HTR-8/SVneo (cell line): ENCODE data around the gene POU4F3.

Source experiments
- DNase-seq: peaks from one replicate; pipeline ENCODE4 v3.0.0; 2011; ENCODE audit warnings: low spot score, mixed read lengths; ENCODE audit not compliant: insufficient read length
- FAIRE-seq: peaks from 2 replicates; lab custom pipeline; 2011; peaks lifted over from hg19 to GRCh38; lab: Jason Lieb, UNC

Gene POU4F3

DNA sequence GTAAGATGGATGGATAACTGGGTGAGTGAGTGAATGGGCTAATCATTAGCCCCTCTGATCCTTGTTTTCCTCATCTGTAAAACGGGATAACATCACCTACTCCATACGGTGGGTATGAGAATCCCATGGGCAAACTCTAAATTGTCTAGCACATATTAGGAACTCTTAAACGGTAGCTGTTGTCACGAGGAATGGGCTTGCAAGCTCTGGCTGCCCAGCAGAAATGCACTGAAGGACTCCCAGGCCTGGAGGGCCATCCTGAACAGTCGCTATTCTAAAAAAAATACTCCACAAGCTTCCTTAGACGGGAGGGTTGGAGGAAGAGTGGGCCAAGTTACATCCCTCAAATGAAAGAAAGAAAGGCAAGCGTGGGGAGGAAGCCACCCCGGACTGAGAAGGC lies 711 bp upstream of the POU4F3 start:
- FAIRE-seq = no peak
- no peak for DNase-seq

DNA sequence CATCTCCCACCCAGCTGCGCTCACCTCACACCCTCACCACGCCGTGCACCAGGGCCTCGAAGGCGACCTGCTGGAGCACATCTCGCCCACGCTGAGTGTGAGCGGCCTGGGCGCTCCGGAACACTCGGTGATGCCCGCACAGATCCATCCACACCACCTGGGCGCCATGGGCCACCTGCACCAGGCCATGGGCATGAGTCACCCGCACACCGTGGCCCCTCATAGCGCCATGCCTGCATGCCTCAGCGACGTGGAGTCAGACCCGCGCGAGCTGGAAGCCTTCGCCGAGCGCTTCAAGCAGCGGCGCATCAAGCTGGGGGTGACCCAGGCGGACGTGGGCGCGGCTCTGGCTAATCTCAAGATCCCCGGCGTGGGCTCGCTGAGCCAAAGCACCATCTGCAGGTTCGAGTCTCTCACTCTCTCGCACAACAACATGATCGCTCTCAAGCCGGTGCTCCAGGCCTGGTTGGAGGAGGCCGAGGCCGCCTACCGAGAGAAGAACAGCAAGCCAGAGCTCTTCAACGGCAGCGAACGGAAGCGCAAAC lies 1.1 kb downstream of the POU4F3 start:
- FAIRE-seq (no peak), DNase-seq (no peak)

DNA sequence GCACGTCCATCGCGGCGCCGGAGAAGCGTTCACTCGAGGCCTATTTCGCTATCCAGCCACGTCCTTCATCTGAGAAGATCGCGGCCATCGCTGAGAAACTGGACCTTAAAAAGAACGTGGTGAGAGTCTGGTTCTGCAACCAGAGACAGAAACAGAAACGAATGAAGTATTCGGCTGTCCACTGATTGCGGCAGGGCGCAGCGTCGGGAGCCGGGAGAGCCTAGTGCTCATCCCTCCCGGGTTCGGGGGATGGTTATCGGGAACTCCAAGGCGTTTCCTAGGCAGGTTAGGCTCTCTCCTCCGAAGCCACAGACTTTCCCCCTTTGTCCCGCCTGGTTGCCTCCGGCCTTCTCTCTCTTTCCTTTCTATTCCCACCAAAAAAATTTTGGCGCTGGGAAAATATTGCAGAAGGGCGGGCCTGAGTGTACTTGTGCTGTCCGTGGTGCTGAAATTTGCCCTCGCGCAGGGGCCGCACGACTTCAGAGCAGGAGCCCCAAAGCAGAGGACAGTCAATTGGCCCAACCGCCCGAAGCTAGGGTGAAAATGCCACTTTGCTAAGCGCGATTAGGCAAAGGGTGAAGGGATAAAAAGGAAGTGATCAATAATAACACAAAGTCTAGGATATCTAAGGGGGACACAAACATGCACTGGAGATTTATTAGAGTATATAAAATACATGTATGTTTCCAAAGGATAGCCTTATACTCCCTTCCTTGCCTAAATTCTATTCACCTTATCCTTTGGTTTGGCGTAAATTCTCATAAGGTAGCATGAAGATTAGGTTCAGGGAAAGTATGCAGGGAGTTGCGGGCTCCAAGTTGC lies 1.8 kb downstream of the POU4F3 start:
- FAIRE-seq = no peak
- DNase-seq = peak; percentile 71

DNA sequence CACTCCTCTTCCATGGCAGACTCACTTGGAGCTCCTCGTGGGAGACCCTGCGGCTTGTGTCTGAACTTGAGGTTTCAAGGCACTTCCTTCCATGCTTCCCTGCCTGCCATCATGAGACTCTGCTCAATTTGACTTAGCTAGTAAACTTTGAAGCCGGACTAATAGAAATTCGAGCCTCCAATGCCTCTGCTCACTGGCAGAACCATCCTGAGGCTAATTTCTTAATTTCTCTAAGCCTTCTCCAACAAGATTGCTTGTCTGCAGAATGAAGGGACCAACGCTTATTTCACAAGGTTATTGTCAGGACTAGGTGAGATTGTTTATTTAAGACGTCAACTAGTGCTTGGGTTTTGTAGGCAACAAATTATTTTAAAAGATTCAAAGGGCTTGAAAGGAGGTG lies 3.2 kb downstream of the POU4F3 start:
- FAIRE-seq (no peak), DNase-seq (no peak)

DNA sequence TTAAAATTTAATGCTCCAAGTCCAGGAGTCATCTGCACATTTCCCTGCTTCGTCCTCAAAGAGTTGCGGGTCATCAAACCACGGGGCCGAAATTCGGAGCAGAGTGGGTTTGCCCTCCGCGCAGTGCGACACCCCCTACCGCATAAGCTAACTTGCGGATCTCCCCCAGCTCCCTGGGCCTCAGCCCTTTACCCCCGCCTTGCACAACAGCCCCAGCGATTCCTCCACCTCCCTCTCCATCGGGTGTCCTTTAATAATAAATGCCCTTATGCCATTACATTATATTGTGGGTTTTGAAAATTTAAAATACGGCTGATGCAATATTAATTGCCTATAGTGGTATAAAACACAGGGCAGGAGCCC lies 3.9 kb downstream of the POU4F3 start:
- no peak for DNase-seq
- FAIRE-seq = no peak

DNA sequence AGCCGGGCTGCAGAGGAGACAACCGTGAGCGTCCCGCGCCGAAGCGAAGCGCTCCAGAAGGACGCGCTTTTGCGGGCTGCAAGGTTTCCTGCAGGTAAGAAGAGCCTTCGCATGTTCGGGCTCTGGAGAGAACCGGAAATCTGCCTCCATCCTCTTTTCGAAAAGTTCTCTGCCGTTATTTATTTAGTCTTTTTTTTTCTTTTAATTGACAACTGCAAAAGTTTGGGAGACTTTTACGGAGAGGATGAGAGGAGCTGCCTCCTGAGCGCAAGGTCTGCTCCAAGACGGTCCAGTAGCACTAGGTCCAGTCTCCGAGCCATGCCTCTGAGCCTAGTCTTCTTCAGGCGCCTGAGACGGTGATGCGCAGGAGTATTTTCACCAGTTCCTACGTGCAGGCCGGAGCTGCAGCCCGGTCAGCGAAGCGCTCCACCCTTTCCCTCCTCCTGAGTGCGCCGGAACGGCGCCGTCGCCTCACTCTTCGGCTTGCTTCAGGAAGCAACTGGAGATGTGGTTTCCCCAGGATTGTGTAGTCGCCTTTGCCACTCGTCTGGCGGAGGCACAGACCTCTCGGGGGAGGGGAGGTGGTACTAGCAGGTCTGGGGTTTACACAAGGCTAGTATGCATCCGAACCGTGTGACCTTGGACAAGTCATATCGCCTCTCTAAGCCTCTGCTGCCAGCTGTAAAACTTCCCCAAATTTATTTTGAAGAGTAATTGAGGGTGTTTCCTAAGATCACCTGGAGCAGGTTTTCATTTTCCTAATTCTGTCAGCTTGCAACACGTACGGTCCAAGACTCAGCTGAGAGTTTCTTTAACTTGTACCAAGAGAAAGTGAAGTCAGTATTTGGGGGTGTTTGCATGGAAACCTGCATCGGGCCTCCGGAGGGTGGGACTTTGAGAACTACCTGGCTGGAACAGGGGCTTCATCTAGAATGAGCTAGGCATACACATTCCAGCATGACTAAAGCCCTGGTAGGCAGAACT lies 4.5 kb downstream of the POU4F3 start:
- FAIRE-seq (no peak), DNase-seq (no peak)

DNA sequence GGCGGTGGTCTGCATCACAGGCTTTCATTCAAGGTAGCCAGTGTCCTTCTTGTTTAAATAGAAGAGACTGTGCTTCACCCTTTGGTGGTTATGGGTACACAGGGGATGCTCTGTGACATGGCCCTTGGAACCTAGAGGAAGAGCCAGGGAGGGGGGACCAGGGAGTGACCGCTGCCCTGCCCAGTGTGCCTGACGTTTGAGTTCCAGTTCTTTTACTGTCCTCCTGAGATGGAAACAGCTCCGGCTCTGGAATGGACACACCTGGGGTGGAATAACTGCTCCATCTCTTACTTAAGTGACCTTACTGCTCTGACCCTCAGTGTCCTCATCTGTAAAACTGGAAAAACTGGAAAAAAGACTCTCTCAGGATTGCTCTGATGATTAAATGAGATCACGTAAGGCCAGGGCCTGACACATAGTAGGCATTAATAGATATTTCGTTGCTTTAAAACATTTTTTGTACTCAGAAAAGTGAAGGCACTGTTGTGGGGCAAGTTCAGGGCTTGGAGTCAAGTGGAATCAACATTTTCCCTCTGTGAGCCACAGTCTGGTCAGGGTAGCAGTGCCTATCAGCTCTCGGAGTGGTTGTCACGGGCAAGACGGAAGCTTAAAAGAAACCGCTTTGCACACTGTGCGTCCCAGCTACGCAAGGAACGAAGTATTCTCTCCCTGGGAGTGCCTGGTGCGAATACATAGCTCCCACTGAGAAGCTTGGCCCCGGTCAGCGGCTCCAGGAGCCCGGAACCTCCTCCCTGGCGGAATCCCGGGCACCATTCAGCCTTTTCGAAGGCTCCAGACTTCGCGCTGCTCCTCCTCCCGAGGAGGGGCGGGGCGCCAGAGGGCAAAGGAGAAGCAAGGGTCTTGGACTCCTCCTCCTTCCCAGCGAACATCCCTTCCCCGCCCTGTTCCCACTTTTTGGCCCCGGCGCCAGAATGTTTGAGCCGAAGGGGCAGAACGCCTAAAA lies 5.8 kb downstream of the POU4F3 start:
- FAIRE-seq (no peak), DNase-seq (no peak)

DNA sequence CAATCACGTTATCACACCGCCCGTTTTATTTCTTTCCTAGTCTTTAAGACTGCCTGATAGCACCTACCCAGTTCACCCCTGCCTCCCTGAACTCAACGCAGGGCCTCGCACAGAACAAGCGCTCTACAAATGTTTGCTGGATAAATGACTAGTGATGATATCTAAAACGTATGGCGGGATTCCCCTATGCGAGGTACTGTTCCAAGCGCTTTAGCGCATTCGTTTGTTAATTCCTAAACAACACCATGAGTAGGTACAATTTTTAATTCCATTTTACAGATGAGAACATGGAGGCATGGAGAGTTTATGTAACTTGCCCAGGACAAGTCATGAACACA lies 6.6 kb downstream of the POU4F3 start:
- FAIRE-seq (no peak), DNase-seq (no peak)

DNA sequence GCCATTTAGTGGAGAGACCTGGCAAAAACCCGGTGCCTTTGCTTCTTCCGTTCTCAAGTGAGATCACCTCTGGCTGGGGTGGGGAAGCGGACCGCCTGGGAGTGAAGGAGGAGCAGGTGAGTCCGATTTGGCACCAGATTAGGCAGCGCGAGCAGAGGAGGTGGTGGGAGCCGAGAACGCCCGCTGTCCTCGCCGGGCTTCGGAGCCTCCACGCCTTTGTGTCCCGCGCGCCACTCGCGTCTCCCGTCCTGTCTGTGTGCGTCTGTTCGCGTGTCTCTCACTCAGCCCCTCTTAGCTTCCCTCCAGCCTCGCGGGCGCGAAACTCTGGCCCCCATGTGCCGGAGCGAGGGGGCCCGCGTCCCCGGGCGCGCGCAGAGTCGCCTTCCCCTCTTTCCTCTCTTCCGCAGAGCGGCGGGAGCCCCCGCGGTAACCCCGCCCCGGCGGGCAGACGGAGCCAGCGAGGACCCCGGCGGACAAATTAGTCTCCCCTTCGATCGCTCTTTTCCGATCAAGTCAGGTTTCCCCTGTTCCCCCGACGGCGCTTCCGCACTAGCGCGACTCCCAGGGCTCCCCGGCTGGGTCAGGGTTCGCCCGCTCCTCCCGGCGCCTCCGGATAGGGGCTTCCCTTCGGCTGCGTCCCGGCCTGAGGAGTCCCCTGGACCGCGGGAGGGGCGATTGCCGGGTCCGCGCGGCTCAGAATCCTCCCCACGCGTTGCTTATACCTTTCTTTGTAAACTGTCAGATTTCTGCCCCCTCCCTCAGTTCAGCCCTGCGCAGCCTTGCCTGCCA lies 7.1 kb downstream of the POU4F3 start:
- no peak for DNase-seq
- FAIRE-seq = no peak

DNA sequence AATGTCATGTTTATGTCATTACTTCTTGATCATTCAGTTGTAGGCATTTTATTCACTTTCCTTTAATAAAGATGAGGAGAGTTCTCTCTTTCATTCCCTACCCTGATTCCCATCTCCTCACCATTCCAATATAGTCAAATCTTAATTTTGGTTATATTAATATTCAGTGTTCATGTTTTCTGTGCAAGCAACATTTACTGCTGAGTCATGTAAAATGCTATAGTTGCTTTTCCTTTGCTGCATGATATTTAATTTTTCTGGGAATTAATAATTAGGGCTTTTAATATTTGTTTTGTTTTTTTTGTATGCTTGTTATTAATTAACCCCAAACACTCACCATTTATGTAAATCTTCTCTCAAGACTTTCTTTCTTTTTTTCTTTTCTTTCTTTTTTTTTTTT lies 18.5 kb downstream of the POU4F3 start:
- DNase-seq (no peak), FAIRE-seq (no peak)

DNA sequence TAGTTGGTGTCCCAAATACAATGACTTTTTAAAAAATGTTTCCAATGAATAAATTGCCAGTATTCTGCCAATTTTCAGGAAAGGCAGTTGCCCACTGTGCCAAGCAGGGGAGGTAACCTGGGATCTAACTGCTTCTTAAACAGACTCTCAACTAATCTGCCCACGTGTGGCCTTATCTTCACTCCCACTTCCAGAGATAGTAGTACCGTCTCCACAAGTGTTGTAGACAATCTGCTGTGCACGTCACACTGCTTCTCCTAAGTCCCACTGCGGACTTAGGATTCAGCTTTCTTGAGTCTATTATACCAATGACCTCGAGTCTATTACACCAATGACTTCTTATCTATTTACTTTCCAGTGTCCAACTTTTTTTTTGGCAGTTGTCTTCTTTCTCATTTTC lies 21.2 kb downstream of the POU4F3 start:
- no peak for FAIRE-seq
- DNase-seq = no peak

DNA sequence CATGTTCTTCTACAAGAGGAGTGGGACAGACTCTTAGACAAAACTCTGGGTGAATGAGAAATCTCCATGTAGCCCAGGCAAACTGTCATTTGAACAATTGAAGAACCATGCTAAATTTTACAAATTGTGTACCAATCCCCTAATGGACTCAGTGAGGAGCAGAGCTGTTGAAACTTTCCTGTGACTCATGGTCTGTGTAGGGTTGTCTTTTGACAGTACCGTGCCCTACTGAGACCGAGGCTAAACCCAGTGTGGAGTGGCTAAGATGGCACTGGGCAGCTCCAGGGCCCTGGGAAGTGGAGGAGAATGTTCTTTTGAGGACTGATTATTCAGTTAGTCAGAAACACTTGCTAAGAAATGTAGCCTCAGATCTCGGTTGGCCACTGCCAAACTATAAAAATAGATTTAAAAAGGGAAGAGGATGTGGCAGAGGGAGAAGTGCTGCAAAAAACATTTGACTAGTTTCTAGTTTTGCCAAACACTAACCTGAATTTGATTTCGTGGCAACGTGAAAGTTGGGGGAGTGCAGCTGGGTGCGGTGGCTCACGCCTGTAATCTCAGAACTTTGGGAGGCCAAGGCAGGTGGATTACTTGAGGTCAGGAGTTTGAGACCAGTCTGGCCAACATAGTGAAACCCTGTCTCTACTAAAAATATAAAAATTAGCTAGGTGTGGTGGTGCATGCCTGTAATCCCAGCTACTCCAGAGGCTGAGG lies 24.7 kb downstream of the POU4F3 start:
- FAIRE-seq (no peak), DNase-seq (no peak)

DNA sequence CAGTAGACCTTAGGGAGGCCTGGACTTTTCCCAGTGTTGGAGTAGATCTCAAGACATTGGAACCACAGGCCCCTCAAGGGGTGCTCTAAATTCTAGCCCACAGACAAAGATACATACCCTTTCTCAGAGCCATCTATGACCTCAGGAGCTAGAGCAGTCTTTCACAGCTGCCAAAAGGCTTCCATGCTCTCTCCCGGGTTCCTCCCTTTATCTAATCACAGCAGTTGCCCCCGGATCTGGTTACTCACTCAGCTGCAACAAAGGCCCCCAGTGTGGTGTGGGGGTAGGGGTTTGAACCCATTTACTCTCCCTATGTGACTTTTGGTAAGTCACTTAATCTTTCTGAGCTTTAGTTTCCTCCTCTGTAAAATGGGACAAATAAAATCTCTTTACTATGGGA lies 27.0 kb downstream of the POU4F3 start:
- FAIRE-seq (no peak), DNase-seq (no peak)

DNA sequence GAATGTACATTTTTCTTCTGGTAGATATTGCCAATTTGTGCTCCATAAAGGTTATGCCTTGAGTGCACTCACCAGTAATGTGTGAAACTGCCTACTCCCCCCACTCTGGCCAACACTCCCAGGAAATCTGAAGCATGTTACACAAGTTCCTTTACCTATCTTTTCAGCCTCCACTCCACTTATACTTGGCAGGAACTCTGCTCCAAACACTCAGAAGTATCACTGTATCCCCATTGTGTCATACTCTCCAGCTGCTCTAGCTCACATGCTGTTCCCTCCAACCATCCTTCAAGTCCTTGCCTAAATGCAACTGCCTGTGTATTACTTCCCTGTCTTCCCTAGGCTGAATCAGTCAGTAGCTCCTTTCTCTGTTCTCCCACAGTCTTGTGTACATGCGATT lies 28.3 kb downstream of the POU4F3 start:
- no peak for FAIRE-seq
- no peak for DNase-seq

DNA sequence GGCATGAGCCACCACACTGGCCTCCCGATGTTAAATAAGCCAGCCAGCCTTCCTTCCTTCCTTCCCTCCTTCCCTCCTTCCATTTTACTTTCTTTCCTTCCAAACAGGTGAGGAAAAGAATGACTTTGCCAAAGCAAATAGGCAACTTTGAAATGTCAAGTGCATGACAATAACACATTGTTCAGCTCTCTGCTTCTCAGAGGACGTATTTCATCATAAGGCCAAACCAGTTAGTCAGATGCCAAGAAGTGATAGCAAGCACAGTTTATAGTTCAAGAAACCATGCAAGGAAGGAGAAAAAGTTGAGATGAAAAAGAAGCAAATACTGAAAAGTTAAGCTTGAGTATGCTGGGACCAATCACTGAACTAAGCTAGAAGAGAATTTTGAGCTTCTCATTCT lies 29.5 kb downstream of the POU4F3 start:
- DNase-seq = no peak
- FAIRE-seq = no peak

DNA sequence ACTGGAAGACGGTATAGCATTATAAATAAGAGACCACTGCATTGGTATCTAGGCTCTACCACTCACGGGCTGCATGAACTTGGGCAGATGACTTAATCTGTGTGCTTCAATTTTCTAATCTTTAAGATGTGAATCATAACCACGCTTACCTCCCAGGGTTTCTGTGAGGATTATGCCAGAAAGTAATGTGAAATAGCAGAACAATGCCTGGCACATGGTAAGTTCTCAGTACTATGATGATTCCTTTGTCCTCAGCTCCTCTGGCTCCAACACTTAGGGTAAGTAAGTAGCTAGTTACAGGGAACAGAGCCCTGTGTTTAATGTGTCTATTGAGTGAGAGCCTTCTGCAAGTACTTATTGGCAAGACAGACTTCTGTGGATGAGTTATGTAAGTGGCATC lies 31.1 kb downstream of the POU4F3 start:
- FAIRE-seq (no peak), DNase-seq (no peak)

DNA sequence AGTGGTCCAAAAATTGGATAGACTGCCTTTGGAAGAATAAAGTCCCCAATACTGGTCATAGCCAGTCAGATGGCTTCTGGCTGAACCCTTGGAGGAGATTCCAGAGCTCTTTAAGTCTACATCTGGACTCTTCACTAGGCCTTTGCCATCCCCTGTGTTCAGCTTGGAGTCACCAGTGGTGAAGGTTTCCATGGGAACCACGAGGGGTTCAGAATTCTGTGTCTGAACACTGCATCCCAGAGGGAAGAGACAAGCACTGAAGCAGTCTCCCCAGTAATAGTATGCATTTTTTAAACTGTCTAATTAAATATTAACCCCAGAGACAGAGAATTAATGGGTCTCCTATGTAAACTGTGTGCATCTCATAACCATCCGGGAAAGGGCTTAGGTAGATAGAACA lies 38.2 kb downstream of the POU4F3 start:
- FAIRE-seq = no peak
- DNase-seq = no peak

DNA sequence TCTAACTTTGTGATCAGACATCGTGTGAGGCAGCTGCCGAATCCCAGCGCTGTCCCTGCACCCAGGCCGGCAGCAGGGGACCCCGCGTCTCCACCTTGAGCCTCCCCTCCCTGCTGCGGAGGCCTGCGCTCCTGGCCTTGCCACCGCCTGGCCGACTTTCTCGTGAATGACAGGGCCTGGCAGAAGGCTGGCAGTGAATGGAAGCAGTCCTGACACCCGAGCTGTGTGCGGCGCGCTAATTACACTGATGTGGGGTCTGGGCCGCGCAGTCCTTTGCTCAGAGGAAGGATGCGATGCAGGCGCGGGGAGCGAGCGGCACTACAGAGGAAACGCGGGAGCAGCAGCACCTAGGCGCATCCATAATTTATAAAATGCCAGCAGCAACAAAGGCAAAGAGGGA lies 40.3 kb downstream of the POU4F3 start:
- DNase-seq = no peak

DNA sequence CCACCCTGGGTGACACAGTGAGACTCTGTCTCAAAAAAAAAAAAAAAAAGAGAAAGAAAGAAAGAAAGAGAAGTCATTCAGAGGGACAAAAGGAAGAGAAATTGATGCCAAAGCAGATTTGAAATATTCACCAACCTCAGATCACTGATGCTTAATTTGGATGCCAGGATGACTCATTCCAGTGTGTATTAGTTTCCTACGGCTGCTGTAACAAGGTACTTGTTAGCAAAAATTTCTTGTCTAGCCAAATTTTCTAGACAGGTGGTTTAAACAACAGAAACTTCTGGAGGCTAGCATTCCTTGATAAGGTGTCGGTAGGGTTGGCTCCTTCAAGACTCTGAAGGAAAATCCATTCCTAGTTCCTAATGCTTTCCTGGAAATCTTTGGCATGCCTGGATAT lies 42.1 kb downstream of the POU4F3 start:
- FAIRE-seq (no peak), DNase-seq (no peak)

More for the DNA sequence above, 40.3 kb downstream of the POU4F3 start:
- FAIRE-seq = no peak
